ENCODE data around the gene IPCEF1. TPM values are rescaled to one million over a fixed set of nuclear protein-coding genes. Genes with fewer than 3 reads are reported as not detected.

The IPCEF1 gene
- total RNA-seq, 1 experiment from 2014 or later: 0.11 TPM

- no peak overlapping the region for H3K27ac ChIP-seq
- DNase-seq (ENCODE audit: low read depth in 1 of 2, low spot score in 2 of 2): no peak
- no peaks in the 10 kb centered on the region for H3K36me3 ChIP-seq
- no peak overlapping the region for H3K4me3 ChIP-seq
- no peaks in the 10 kb centered on the region for H3K4me1 ChIP-seq (replicated peaks)
- no peaks in the 10 kb centered on the region for H3K27me3 ChIP-seq (replicated peaks)
- no peaks in the 10 kb centered on the region for H3K9me3 ChIP-seq (replicated peaks)
Observed at GRCh38 chr6:154170106-154170505, 186.5 kb downstream of the IPCEF1 start.

- no peaks in the 10 kb centered on the region for H3K9me3 ChIP-seq (replicated peaks)
- H3K4me1 ChIP-seq (replicated peaks): no peaks in the 10 kb centered on the region
- no peaks in the 10 kb centered on the region for H3K36me3 ChIP-seq
- no peak for DNase-seq (ENCODE audit: low read depth in 1 of 2, low spot score in 2 of 2)
- H3K27me3 ChIP-seq (replicated peaks): no peaks in the 10 kb centered on the region
- no peak overlapping the region for H3K4me3 ChIP-seq
- no peak overlapping the region for H3K27ac ChIP-seq
Observed at GRCh38 chr6:154169193-154169847, 187.3 kb downstream of the IPCEF1 start.

GRCh38 chr6:154167126-154167525 is 189.5 kb downstream of the IPCEF1 start:
- DNase-seq (ENCODE audit: low read depth in 1 of 2, low spot score in 2 of 2): no peak
- no peak overlapping the region for H3K27ac ChIP-seq
- H3K27me3 ChIP-seq (replicated peaks): no peaks in the 10 kb centered on the region

GRCh38 chr6:154166140-154166539 is 190.5 kb downstream of the IPCEF1 start:
- no peak for DNase-seq (ENCODE audit: low read depth in 1 of 2, low spot score in 2 of 2)
- Histone ChIP-seq H3K9me3 (replicated peaks) (no peaks in the 10 kb centered on the region), H3K4me1 (replicated peaks) (no peaks in the 10 kb centered on the region), H3K27me3 (replicated peaks) (no peaks in the 10 kb centered on the region), H3K36me3 (no peaks in the 10 kb centered on the region), H3K27ac (no peak overlapping the region), H3K4me3 (no peak overlapping the region)

More at GRCh38 chr6:154167126-154167525, 189.5 kb downstream of the IPCEF1 start:
- no peaks in the 10 kb centered on the region for H3K9me3 ChIP-seq (replicated peaks)
- no peaks in the 10 kb centered on the region for H3K4me1 ChIP-seq (replicated peaks)
- H3K36me3 ChIP-seq: no peaks in the 10 kb centered on the region
- no peak overlapping the region for H3K4me3 ChIP-seq

GRCh38 chr6:154165478-154165877 is 191.1 kb downstream of the IPCEF1 start:
- H3K27ac ChIP-seq: no peak overlapping the region
- no peaks in the 10 kb centered on the region for H3K4me1 ChIP-seq (replicated peaks)
- no peak for DNase-seq (ENCODE audit: low read depth in 1 of 2, low spot score in 2 of 2)
- no peaks in the 10 kb centered on the region for H3K27me3 ChIP-seq (replicated peaks)
- no peaks in the 10 kb centered on the region for H3K36me3 ChIP-seq
- H3K9me3 ChIP-seq (replicated peaks): no peaks in the 10 kb centered on the region
- H3K4me3 ChIP-seq: no peak overlapping the region

- no peaks in the 10 kb centered on the region for H3K27me3 ChIP-seq (replicated peaks)
- no peak overlapping the region for H3K4me3 ChIP-seq
- H3K9me3 ChIP-seq (replicated peaks): no peaks in the 10 kb centered on the region
- H3K27ac ChIP-seq: no peak overlapping the region
- H3K36me3 ChIP-seq: no peaks in the 10 kb centered on the region
- no peak for DNase-seq (ENCODE audit: low read depth in 1 of 2, low spot score in 2 of 2)
- no peaks in the 10 kb centered on the region for H3K4me1 ChIP-seq (replicated peaks)
Observed at GRCh38 chr6:154164397-154164796, 192.2 kb downstream of the IPCEF1 start.

GRCh38 chr6:154161689-154162088 is 194.9 kb downstream of the IPCEF1 start:
- no peak overlapping the region for H3K27ac ChIP-seq
- H3K9me3 ChIP-seq (replicated peaks): no peaks in the 10 kb centered on the region
- H3K4me3 ChIP-seq: no peak overlapping the region
- DNase-seq (ENCODE audit: low read depth in 1 of 2, low spot score in 2 of 2): no peak
- H3K36me3 ChIP-seq: no peaks in the 10 kb centered on the region
- no peaks in the 10 kb centered on the region for H3K4me1 ChIP-seq (replicated peaks)
- H3K27me3 ChIP-seq (replicated peaks): no peaks in the 10 kb centered on the region

- no peak overlapping the region for H3K27ac ChIP-seq
- no peaks in the 10 kb centered on the region for H3K9me3 ChIP-seq (replicated peaks)
- H3K27me3 ChIP-seq (replicated peaks): no peaks in the 10 kb centered on the region
- H3K36me3 ChIP-seq: no peaks in the 10 kb centered on the region
- H3K4me1 ChIP-seq (replicated peaks): no peaks in the 10 kb centered on the region
- DNase-seq (ENCODE audit: low read depth in 1 of 2, low spot score in 2 of 2): no peak
- no peak overlapping the region for H3K4me3 ChIP-seq
Observed at GRCh38 chr6:154159126-154159525, 197.5 kb downstream of the IPCEF1 start.

- H3K36me3 ChIP-seq: no peaks in the 10 kb centered on the region
- no peak for DNase-seq (ENCODE audit: low read depth in 1 of 2, low spot score in 2 of 2)
- no peak overlapping the region for H3K4me3 ChIP-seq
- H3K9me3 ChIP-seq (replicated peaks): no peaks in the 10 kb centered on the region
- H3K27ac ChIP-seq: no peak overlapping the region
- no peaks in the 10 kb centered on the region for H3K4me1 ChIP-seq (replicated peaks)
- H3K27me3 ChIP-seq (replicated peaks): no peaks in the 10 kb centered on the region
Observed at GRCh38 chr6:154157706-154158105, 198.9 kb downstream of the IPCEF1 start.

GRCh38 chr6:154157082-154157481 is 199.5 kb downstream of the IPCEF1 start:
- H3K4me3 ChIP-seq: no peak overlapping the region
- H3K36me3 ChIP-seq: no peaks in the 10 kb centered on the region
- no peak overlapping the region for H3K27ac ChIP-seq
- no peaks in the 10 kb centered on the region for H3K9me3 ChIP-seq (replicated peaks)
- DNase-seq (ENCODE audit: low read depth in 1 of 2, low spot score in 2 of 2): no peak
- no peaks in the 10 kb centered on the region for H3K4me1 ChIP-seq (replicated peaks)
- H3K27me3 ChIP-seq (replicated peaks): no peaks in the 10 kb centered on the region

- Histone ChIP-seq H3K4me3 (no peak overlapping the region), H3K4me1 (replicated peaks) (no peaks in the 10 kb centered on the region), H3K36me3 (no peaks in the 10 kb centered on the region), H3K9me3 (replicated peaks) (no peaks in the 10 kb centered on the region), H3K27ac (no peak overlapping the region), H3K27me3 (replicated peaks) (no peaks in the 10 kb centered on the region)
- peak; percentile 40 to 54 for DNase-seq (ENCODE audit: low read depth in 1 of 2, low spot score in 2 of 2)
Observed at GRCh38 chr6:154156135-154156896, 200.3 kb downstream of the IPCEF1 start.

GRCh38 chr6:154154389-154154967 is 202.1 kb downstream of the IPCEF1 start:
- no peaks in the 10 kb centered on the region for H3K9me3 ChIP-seq (replicated peaks)
- peak in 1 of 2 experiments; percentile 46 for DNase-seq (ENCODE audit: low read depth in 1 of 2, low spot score in 2 of 2)
- no peaks in the 10 kb centered on the region for H3K27me3 ChIP-seq (replicated peaks)
- H3K4me3 ChIP-seq: no peak overlapping the region
- H3K4me1 ChIP-seq (replicated peaks): no peaks in the 10 kb centered on the region
- no peak overlapping the region for H3K27ac ChIP-seq
- no peaks in the 10 kb centered on the region for H3K36me3 ChIP-seq

GRCh38 chr6:154143753-154144152 is 212.8 kb downstream of the IPCEF1 start:
- no peaks in the 10 kb centered on the region for H3K36me3 ChIP-seq
- no peaks in the 10 kb centered on the region for H3K9me3 ChIP-seq (replicated peaks)
- peaks cover 9% of the 10 kb centered on the region; the same call in 1 of the 2 replicates for H3K27me3 ChIP-seq (replicated peaks)
- H3K4me3 ChIP-seq: no peak overlapping the region
- no peak overlapping the region for H3K27ac ChIP-seq
- DNase-seq (ENCODE audit: low read depth in 1 of 2, low spot score in 2 of 2): no peak
- no peaks in the 10 kb centered on the region for H3K4me1 ChIP-seq (replicated peaks)

GRCh38 chr6:154140743-154141142 is 215.9 kb downstream of the IPCEF1 start:
- H3K4me3 ChIP-seq: no peak overlapping the region
- H3K27me3 ChIP-seq (replicated peaks): peaks cover 9% of the 10 kb centered on the region; the same call in 1 of the 2 replicates
- DNase-seq (ENCODE audit: low read depth in 1 of 2, low spot score in 2 of 2): no peak
- no peaks in the 10 kb centered on the region for H3K36me3 ChIP-seq
- H3K9me3 ChIP-seq (replicated peaks): no peaks in the 10 kb centered on the region
- H3K4me1 ChIP-seq (replicated peaks): no peaks in the 10 kb centered on the region
- H3K27ac ChIP-seq: no peak overlapping the region

All from SJSA1 (cell line).